HepG2 (cell line): Measurements from ENCODE around the gene SLF1. TPM values are rescaled to one million over a fixed set of nuclear protein-coding genes. Genes with fewer than 3 reads are reported as not detected.

Source experiments
- ATAC-seq: fragments of 200-7000 bp; cut with Tn5 transposase; 3 replicates; pipeline ENCODE4 v1.9.1; 2020; ENCODE audit warnings: mild to moderate bottlenecking, moderate library complexity
- BruUV-seq: library from RNA; stranded (reverse); fragments of 400-500 nt; replicated peaks from 2 replicates; lab custom pipeline; 2021; lab: Mats Ljungman, UMichigan
- CTCF ChIA-PET: fragments of 300-600 bp; formaldehyde crosslinking; extraction: SDS; loops from one replicate; lab custom pipeline; 2021; ENCODE audit warnings: low total read pairs, inconsistent platforms, low intra/inter-chr PET ratio; lab: Yijun Ruan, JAX
- POLR2A ChIA-PET: fragments of 350-600 bp; sonication (Branson Sonifier 250); formaldehyde crosslinking; loops from one replicate; lab custom pipeline; 2020; ENCODE audit warnings: antibody characterized with exemption, inconsistent platforms; lab: Yijun Ruan, JAX
- DNase-seq: peaks from one replicate; pipeline ENCODE4 v3.0.0-alpha.2; 2015; ENCODE audit warnings: low spot score
- FAIRE-seq: peaks from 3 replicates; lab custom pipeline; 2011; peaks lifted over from hg19 to GRCh38; lab: Jason Lieb, UNC
- H2AFZ ChIP-seq: one replicate; pipeline ENCODE4 v1.6.1; 2011; ENCODE audit warnings: low read length, inconsistent platforms
- H3K27ac ChIP-seq: fragments of 300-600 bp; 3 replicates; pipeline ENCODE4 v1.8.0; 2011; ENCODE audit warnings: mixed run types, mild to moderate bottlenecking, mixed read lengths, low read length, inconsistent platforms; ENCODE audit not compliant: insufficient read depth; ENCODE audit errors: extremely low read length
- H3K27me3 ChIP-seq, 2 experiments: fragments of 200-600 bp in 1 of 2; 2 replicates in 1 of 2; 3 replicates in 1 of 2; pipeline versions ENCODE4 v1.6.0 to v1.8.0; 2011; ENCODE audit warnings: low read length in 2 of 2, mild to moderate bottlenecking in 2 of 2, moderate library complexity in 2 of 2, inconsistent platforms in 1 of 2; ENCODE audit not compliant: insufficient read depth in 2 of 2, control insufficient read depth in 1 of 2
- H3K36me3 ChIP-seq, 2 experiments: fragments of 200-600 bp in 1 of 2; replicated peaks in 1 of 2; 2 replicates in 1 of 2; 3 replicates in 1 of 2; pipeline versions ENCODE4 v1.5.1 to v1.8.0; 2011; ENCODE audit warnings: low read length in 2 of 2, inconsistent platforms in 1 of 2; ENCODE audit not compliant: insufficient read depth in 2 of 2, control insufficient read depth in 1 of 2
- H3K4me1 ChIP-seq: 2 replicates; pipeline ENCODE4 v1.5.1; 2012; ENCODE audit warnings: low read length, inconsistent platforms; ENCODE audit not compliant: insufficient read depth
- H3K4me2 ChIP-seq: 2 replicates; pipeline ENCODE4 v1.6.0; 2011; ENCODE audit warnings: low read depth, low read length, inconsistent platforms
- H3K4me3 ChIP-seq, 3 experiments: fragments of 200-600 bp in 1 of 3; sonication (generic), shearing (Covaris generic) in 1 of 3; replicated peaks in 1 of 3; 2 replicates each; pipeline ENCODE4 v1.5.1; 2011 to 2016; ENCODE audit warnings: low read length in 3 of 3, inconsistent platforms in 2 of 3, low read depth in 2 of 3, mild to moderate bottlenecking in 2 of 3, control low read depth in 1 of 3, mixed read lengths in 1 of 3; ENCODE audit not compliant: insufficient read depth in 1 of 3
- H3K79me2 ChIP-seq: one replicate; pipeline ENCODE4 v1.6.1; 2011; ENCODE audit warnings: low read length, inconsistent platforms; ENCODE audit not compliant: insufficient read depth
- H3K9ac ChIP-seq: 2 replicates; pipeline ENCODE4 v1.6.0; 2011; ENCODE audit warnings: mild to moderate bottlenecking, low read depth, low read length, inconsistent platforms; ENCODE audit not compliant: insufficient read depth
- H3K9me3 ChIP-seq: 2 replicates; pipeline ENCODE4 v1.5.1; 2012; ENCODE audit warnings: mild to moderate bottlenecking, low read length
- H4K20me1 ChIP-seq: 2 replicates; pipeline ENCODE4 v1.6.0; 2011; ENCODE audit warnings: inconsistent platforms, mild to moderate bottlenecking, low read length, moderate library complexity; ENCODE audit not compliant: insufficient read depth
- ARID4A ChIP-seq: sonication (generic); formaldehyde crosslinking; IDR thresholded peaks from 2 replicates; pipeline ENCODE4 v1.5.0; 2020; ENCODE audit warnings: mild to moderate bottlenecking, missing genetic modification reagents, borderline replicate concordance
- PHF21A ChIP-seq: sonication (generic); formaldehyde crosslinking; IDR thresholded peaks from 2 replicates; pipeline ENCODE4 v1.5.0; 2020; ENCODE audit warnings: mild to moderate bottlenecking, missing genetic modification reagents
- ZC3H13 ChIP-seq: sonication (generic); formaldehyde crosslinking; IDR thresholded peaks from 2 replicates; pipeline ENCODE4 v1.8.1; 2023; ENCODE audit warnings: mild to moderate bottlenecking, missing genetic modification reagents, moderate library complexity
- ZNF160 ChIP-seq: sonication (generic); formaldehyde crosslinking; IDR thresholded peaks from 2 replicates; pipeline ENCODE4 v1.8.0; 2022; ENCODE audit warnings: mild to moderate bottlenecking, inconsistent platforms, missing genetic modification reagents
- ZNF737 ChIP-seq: sonication (generic); formaldehyde crosslinking; IDR thresholded peaks from 2 replicates; pipeline ENCODE4 v1.5.0; 2020; ENCODE audit warnings: missing genetic modification reagents, mild to moderate bottlenecking, borderline replicate concordance
- ZNF766 ChIP-seq: sonication (generic); formaldehyde crosslinking; IDR thresholded peaks from 2 replicates; pipeline ENCODE4 v1.5.0; 2020; ENCODE audit warnings: missing genetic modification reagents, borderline replicate concordance
- WGBS: methylation state at CpG from one replicate; pipeline ENCODE4 v1.1.6; 2017; ENCODE audit warnings: low lambda C conversion rate; 5-methylcytosine and 5-hydroxymethylcytosine counted together
- in situ Hi-C: cut with HindIII; loops from 2 replicates; pipeline ENCODE4 v1.10.0; 2017; ENCODE audit warnings: low pct_unique_long_range_greater_than_20kb; ENCODE audit not compliant: extremely low pct_ligation_motif_present
- intact Hi-C: fragments of 100-400 bp; cut with micrococcal nuclease; formaldehyde crosslinking; loops from one replicate; pipeline ENCODE4 v1.10.0; 2022; ENCODE audit not compliant: unreplicated experiment
- polyA plus RNA-seq, 8 experiments: library from polyadenylated mRNA; depleted of rRNA in 3 of 8; stranded (reverse) in 7 of 8; unstranded in 1 of 8; fragments of >200 nt; fragmentation: Illumina TruSeq in 4 of 8; extraction: Trizol in 4 of 8; gene quantifications; 2 replicates each; pipeline versions ENCODE4 v1.2.1 to v1.2.3, GENCODE V29; 2011 to 2016; ENCODE audit warnings: low read depth in 4 of 8, missing spikeins in 1 of 8, mixed read lengths in 1 of 8; ENCODE audit not compliant: insufficient read depth in 1 of 8
- total RNA-seq, 5 experiments: library from RNA; depleted of rRNA; stranded (reverse); fragments of >200 nt; fragmentation: Illumina TruSeq; extraction: Trizol; gene quantifications; 2 replicates each; pipeline ENCODE4 v1.2.3, GENCODE V29; 2016; ENCODE audit warnings: low read depth in 1 of 5
- TF ChIP-seq, protein P1 (sequence below): sonication (generic); formaldehyde crosslinking; IDR thresholded peaks from 2 replicates; pipeline ENCODE4 v1.5.0; 2020; ENCODE audit warnings: mild to moderate bottlenecking, low read depth, missing genetic modification reagents, borderline replicate concordance

SLF1 gene
- total and polyA plus RNA-seq, 2 of the 13 experiments (the other 11 are each of a cell fraction or from before 2014, with no cell fraction given) = 2.1 to 9.1 TPM

GRCh38 chr5:94627191-94627590 lies 8.7 kb downstream of the SLF1 start:
- no peaks in the 10 kb centered on the region for H3K9me3 ChIP-seq
- no peak for TF ChIP-seq ZNF766
- no peak for TF ChIP-seq ZC3H13
- TF ChIP-seq PHF21A (CRISPR knock-in tag) = no peak
- TF ChIP-seq ZNF160 (CRISPR knock-in tag) = no peak
- TF ChIP-seq, protein P1, sequence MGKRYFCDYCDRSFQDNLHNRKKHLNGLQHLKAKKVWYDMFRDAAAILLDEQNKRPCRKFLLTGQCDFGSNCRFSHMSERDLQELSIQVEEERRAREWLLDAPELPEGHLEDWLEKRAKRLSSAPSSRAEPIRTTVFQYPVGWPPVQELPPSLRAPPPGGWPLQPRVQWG (CRISPR knock-in tag) = no peak
- no peak for TF ChIP-seq ZNF737 (CRISPR knock-in tag)
- TF ChIP-seq ARID4A (CRISPR knock-in tag) = no peak
- TF ChIP-seq, all 625 proteins: peak for 0
- DNase-seq (no peak), FAIRE-seq (no peak), ATAC-seq (no peak)
- Histone ChIP-seq H3K27me3 (no peaks in the 10 kb centered on the region), H3K79me2 (peaks cover 4% of the 10 kb centered on the region), H3K36me3 (peaks cover 0 to 16% of the 10 kb centered on the region in 2 experiments; a peak in 1 of 5 replicates), H4K20me1 (no peaks in the 10 kb centered on the region), H3K9ac (no peak overlapping the region), H3K4me3 (no peak overlapping the region), H2AFZ (no peak overlapping the region), H3K27ac (no peak overlapping the region), H3K4me1 (no peaks in the 10 kb centered on the region; the same call in 1 of the 2 replicates), H3K4me2 (no peak overlapping the region)
- 100% methylated on average over 1 of the region's 1 CpG for WGBS
- in situ Hi-C loops (no loop called here), intact Hi-C loops (no loop called here)
- BruUV-seq = no TSS peak
- POLR2A ChIA-PET = no interaction called here
- CTCF ChIA-PET = no interaction called here
